ENCODE data around the gene KRT28.

- TF ChIP-seq ZNF639 (CRISPR knock-in tag; conservative IDR thresholded peaks at IDR 0.05) = no peak
- TF ChIP-seq THAP11 (CRISPR knock-in tag; IDR thresholded peaks at IDR 0.05) = no peak
- TF ChIP-seq CHCHD3 (CRISPR knock-in tag; IDR thresholded peaks at IDR 0.05) = no peak
- TF ChIP-seq HDAC2 (CRISPR knock-in tag; IDR thresholded peaks at IDR 0.05) = no peak
- TF ChIP-seq ETV5 (CRISPR knock-in tag; IDR thresholded peaks at IDR 0.05; ENCODE audit: borderline replicate concordance) = 0 out of 2 replicates have a peak, but pooled peaks have one; percentile 14
- TF ChIP-seq ZKSCAN1 (IDR thresholded peaks at IDR 0.05; ENCODE audit: low read length) = no peak
- TF ChIP-seq POLR2A (IDR thresholded peaks at IDR 0.05; ENCODE audit: insufficient read depth in 1 of 2, low read depth in 2 of 2, low read length in 2 of 2) = no peak
- peak; percentile 35 for TF ChIP-seq CTCF (CRISPR knock-in tag; IDR thresholded peaks at IDR 0.05)
- TF ChIP-seq NFE2 (CRISPR knock-in tag; IDR thresholded peaks at IDR 0.05) = no peak
- TF ChIP-seq CEBPG (CRISPR knock-in tag; IDR thresholded peaks at IDR 0.05) = no peak
- TF ChIP-seq CREB1 (IDR thresholded peaks at IDR 0.05) = no peak
- no peak for TF ChIP-seq CREB1 (CRISPR knock-in tag; IDR thresholded peaks at IDR 0.05)
- TF ChIP-seq BRCA1 (CRISPR knock-in tag; IDR thresholded peaks at IDR 0.05) = no peak
- TF ChIP-seq DR1 (CRISPR knock-in tag; IDR thresholded peaks at IDR 0.05) = no peak
- no peak for TF ChIP-seq NFYB (CRISPR knock-in tag; IDR thresholded peaks at IDR 0.05)
Observed at GRCh38 chr17:40779181-40779909, 20.4 kb downstream of the KRT28 start.
